RPMI8226 (cell line): ENCODE measurements around the gene AKT2.

Experiments
- DNase-seq: peaks from one replicate; pipeline ENCODE4 v3.0.0-alpha.2; 2015

Gene AKT2

DNA sequence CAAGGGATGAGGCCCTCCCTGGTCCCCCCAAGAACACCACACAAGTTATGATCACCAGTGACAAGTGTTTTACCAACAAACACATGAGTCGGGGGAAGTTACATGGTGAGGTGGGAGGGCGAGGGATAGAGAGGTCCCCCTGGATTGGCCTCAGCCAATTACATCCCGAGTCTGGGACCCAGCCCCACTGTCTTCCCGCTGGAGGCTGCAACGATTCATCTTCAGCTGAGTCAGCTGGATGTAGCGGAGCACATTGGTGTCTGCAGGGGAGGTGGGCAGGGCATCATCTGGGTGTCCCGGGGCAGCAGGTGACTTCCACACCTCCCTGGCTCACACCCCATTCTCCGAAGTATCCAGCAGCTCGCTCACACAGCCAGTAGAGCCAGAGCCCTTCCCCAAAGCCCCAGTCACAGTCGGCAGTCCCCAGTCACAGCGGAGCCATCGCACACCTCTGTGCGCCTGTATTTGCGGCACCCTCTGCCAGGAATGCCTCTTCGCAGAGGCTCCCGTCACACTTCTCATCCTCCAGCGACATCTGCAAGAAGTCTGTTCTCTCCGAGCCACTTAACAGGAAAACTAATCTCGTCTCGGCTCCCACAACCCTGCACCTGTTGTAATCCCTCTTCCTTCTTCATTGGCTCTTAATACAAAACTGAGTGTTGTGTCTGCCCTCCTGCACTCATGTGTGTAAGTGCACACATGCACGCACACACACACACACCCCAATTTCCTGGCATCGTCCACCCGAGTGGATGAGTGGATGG lies 69.0 kb downstream of the AKT2 start:
- DNase-seq = no peak

DNA sequence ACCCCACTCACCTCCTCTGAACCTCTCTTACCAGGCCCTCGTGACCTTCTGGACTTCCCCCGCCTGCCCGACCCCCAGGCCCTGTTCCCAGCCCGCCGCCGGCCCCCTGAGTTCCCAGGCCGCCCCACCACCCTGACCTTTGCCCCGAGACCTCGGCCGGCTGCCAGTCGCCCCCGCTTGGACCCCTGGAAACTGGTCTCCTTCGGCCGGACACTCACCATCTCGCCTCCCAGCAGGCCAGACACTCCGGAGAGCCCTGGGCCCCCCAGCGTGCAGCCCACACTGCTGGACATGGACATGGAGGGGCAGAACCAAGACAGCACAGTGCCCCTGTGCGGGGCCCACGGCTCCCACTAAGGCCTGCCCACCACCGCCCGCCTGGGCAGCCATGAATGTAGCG lies 70.2 kb downstream of the AKT2 start:
- DNase-seq = no peak

DNA sequence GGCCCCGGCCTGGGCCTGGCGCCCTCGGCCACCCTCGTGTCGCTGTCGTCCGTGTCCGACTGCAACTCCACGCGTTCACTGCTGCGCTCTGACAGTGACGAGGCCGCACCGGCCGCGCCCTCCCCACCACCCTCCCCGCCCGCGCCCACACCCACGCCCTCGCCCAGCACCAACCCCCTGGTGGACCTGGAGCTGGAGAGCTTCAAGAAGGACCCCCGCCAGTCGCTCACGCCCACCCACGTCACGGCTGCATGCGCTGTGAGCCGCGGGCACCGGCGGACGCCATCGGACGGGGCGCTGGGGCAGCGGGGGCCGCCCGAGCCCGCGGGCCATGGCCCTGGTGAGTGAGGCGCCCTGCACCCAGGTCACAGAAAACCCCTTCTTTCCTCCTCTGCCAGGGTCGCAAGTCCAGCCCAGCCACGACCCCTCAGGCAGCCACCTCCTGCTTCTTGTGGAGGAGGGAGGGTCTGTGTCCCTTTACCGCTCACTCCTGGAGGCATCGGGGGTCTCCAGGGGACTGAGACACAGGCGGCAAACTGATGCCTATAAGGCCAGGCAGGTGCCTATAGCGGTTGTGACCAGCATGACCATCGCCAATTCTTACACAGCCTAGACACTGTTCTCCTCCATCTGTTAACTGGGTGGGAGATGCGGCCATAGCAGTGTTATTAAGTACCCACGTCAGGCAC lies 71.1 kb downstream of the AKT2 start:
- no peak for DNase-seq

DNA sequence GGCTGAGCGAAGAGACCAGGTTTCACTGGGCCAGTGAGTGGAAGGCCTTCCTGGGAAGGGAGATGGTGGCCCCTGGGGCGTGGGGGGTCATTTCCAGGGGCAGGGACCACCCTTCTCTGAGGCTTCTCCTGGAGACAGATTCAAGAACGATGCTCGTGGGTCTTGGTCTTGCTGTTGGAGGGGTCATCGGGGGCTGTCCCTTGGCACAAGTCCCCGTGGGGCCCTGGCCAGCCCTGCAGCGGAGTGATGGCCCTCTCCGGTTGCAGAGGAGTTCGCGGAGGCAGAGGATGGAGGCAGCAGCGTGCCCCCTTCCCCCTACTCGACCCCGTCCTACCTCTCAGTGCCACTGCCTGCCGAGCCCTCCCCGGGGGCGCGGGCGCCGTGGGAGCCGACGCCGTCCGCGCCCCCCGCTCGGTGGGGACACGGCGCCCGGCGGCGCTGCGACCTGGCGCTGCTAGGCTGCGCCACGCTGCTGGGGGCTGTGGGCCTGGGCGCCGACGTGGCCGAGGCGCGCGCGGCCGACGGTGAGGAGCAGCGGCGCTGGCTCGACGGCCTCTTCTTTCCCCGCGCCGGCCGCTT lies 71.8 kb downstream of the AKT2 start:
- DNase-seq = no peak

DNA sequence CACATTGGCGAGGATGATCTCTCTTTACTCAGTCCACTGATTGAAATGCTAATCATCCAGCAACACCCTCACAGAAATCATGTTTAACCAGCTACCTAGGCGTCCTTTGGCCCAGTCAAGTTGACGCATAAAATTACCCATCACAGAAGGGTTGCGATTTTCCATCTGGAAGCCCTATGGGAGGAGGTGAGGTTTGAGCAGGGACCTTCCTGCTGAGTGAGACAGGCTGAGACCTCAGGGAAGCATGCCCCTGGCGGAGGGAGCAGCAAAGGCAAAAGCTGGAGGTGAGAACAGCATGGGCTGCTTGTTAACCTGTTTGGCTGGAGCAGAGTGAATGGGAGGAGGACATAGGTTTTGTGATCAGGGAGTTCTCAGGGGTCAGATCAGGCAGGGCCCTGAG lies 74.3 kb downstream of the AKT2 start:
- no peak for DNase-seq

DNA sequence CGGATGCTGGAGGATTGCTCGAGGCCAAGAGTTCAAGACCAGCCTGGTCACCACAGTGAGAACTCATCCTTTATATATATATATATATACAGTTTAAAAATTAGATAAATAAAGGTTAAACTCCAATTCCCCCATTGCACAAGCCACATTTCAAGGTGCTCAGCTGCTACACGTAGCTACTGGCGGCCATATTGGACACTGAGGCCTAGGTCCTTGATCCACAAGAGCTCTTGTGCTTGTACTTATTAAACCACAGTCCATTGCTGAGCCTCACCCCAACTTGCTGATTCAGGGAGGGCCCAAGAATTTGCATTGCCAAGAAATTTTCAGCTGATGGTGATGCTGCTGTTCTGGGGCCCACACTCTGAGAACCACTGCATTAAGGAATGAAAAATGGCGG lies 76.5 kb downstream of the AKT2 start:
- DNase-seq = no peak

DNA sequence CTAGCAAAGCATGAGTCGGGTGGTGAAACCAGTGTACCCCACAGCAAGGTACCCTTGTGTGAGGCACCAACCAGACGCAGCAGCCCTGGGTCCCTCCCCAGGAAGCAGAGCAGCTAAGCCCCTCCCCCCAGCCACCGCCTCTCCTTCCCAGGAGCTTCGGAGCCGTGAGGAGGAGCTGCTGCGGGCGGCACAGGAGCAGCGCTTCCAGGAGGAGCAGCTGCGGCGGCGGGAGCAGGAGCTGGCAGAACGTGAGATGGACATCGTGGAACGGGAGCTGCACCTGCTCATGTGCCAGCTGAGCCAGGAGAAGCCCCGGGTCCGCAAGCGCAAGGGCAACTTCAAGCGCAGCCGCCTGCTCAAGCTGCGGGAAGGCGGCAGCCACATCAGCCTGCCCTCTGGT lies 79.4 kb downstream of the AKT2 start:
- no peak for DNase-seq

DNA sequence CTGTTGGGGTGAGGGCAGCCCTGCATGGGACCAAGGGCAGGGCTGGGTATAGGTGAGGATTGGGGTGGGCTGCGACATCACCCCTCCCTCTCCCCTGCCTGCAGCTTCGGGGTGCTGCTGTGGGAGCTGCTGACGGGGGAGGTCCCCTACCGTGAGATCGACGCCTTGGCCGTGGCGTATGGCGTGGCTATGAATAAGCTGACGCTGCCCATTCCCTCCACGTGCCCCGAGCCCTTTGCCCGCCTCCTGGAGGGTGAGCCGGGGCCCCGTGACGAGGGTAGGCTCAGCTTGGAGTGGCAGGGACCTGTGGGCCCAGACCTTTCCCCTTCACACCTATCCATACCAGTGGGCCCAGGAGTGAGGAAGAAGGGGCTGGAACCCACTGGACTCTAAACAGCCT lies 80.8 kb downstream of the AKT2 start:
- DNase-seq = no peak

DNA sequence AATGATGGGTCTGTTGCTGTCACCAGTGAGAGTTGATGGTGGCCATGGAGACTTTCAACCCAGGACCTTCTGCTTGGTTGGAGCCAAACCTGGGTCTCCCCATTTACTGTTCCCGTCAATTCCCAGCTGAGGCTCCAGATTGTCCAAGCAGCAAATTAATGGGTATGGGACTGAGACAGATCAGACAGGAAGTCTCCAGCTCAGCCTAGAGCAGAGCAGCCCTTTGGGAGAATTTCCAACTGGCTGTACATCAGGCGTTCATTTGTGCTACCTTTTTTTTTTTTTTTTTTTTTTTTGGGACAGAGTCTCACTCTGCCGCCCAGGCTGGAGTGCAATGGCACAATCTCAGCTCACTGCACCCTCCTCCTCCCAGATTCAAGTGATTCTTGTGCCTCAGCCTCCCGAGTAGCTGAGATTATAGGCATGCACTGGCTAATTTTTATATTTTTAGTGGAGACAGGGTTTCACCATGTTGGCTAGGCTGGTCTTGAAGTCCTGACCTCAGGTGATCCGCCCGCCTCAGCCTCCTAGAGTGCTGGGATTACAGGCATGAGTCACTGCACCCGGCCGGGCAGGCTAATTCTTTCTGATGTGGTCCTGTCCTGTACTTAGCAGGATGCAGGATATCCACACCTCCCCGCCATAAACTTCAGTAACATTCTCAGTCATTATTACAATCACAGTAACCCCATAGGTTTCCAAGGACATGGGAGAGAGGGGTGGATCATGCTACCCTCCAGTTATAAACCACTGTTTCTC lies 84.6 kb downstream of the AKT2 start:
- DNase-seq = no peak

DNA sequence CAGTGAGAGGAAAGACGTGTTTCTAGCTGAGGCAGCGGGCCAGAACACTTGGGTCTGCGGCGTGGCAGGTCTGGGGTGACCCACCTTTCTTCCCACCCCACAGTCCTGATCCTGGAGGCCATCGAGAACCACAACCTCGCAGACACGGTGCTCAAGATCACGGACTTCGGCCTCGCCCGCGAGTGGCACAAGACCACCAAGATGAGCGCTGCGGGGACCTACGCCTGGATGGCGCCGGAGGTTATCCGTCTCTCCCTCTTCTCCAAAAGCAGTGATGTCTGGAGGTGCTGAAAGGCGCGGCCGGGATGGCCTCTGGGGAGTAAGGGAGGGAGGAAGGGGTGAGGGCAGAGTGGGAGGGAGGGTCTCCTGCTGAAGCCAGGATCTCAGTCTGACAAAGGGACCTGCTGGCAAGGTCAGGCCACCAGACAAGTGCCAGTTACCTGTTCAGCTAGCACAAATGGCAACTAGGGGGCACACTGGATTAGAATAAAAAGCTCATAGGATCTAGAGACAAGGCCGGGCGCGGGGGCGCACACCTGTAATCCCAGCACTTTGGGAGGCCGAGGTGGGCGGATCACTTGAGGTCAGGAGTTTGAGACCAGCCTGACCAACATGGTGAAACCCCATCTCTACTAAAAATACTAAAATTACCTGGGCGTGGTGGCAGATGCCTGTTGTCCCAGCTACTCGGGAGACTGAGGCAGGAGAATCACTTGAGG lies 86.7 kb downstream of the AKT2 start:
- no peak for DNase-seq

DNA sequence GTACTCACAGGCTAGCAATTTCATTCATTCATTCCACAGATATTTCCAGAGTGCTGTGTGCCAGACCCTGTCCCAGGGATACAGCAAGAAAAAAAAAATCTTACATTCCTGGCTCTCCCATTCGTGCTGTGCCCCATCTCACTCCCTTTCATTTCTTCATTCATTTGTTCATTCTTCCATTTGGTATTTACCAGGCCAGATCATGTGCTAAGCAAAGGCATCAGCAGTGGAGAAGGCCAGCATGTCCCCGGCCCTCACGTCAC lies 91.6 kb downstream of the AKT2 start:
- DNase-seq = no peak

DNA sequence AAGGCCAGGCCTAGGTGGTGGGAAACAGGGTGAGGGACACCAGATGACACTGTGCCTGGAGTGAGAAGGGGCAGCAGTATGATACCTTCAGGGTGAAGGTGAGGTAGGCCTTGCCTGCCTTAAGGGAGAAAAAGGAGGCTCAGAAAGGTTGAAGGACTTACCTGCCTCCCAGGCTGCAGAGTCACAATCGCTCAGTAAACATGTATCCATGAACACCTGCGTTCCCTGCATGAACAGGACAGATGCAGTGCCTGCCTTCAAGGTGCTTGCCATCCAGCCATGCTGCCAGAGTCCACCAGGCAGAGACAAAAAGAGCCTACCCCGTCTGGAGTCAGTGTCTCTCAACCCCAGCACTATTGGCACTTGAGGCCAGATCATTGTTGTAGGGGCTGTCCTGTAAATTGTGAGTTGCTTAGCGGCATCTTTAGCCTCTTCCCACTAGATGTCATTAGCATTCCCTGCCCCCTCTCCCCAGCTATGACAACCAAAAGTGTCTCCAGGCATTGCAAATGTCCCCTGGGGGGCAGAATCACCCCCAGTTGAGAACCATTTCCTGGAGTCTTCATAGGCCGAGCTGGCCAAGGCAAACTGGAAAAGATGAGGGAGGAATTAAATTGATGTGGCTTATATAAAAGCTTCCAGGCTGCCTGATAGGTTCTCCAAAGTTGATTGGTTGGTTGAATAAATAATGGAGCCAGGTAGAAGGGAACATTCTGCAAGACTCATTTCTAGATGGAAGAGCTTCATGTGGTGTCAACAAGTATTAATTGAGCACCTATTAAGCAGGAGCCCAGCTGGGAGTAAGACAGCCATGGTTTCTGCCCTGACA lies 92.2 kb downstream of the AKT2 start:
- DNase-seq = no peak

DNA sequence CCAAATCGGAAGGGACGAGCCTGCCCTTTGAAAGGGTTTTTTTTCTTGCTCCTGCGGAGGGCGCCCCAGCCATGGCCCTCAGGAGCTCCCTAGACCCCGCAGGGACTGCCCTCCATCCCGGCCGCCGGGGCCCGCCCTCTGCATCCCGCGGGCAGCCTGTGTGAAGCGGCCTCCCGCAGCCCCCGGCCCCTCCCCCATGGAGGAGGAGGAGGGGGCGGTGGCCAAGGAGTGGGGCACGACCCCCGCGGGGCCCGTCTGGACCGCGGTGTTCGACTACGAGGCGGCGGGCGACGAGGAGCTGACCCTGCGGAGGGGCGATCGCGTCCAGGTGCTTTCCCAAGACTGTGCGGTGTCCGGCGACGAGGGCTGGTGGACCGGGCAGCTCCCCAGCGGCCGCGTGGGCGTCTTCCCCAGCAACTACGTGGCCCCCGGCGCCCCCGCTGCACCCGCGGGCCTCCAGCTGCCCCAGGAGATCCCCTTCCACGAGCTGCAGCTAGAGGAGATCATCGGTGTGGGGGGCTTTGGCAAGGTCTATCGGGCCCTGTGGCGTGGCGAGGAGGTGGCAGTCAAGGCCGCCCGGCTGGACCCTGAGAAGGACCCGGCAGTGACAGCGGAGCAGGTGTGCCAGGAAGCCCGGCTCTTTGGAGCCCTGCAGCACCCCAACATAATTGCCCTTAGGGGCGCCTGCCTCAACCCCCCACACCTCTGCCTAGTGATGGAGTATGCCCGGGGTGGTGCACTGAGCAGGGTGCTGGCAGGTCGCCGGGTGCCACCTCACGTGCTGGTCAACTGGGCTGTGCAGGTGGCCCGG lies 93.1 kb downstream of the AKT2 start:
- DNase-seq = peak; percentile 33

DNA sequence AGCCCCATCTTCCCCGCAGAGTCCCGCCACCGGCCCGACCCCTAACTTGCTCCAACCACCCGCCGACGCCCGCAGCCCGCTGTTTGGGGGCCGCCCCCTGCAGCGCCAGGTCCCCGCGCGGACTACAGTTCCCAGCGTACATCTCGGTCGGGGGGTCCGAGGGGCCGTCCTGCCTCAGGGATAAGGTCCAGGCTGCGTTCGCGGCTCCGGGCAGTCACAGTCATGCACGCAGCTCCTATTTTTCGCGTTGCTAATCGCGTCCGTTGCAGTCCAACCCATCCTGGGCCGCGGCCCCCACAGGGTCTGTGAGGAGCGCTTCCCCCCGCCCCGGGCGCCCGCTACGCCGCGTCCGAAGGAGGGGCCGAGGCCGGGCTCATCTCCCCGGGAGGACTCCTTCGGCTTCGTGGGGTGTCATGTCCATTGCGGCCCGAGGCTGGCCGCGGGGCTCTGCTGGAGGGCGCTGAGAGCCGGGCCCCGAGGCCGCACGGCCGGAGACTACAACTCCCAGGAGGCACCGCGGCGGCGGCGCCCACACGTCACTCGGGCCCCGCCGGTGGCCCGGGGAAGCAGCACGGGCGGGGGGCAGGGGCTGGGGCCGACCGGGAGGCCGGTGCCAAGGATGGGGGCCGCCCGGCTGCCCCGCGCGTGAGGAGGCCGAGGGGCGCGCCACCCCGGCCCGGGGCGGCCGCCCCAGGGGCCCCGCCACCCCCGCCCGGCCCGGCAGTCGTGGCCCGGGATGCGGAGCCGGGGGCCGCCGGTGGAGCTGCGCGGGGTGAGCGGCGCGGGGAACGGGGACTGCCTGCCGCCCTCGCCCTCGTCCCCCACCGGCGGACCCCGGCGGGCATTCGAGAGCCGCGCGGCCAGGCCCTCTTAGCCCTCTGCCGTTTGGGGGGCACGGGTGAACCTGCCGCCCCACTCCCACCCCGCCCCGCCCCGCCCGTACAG lies 94.0 kb downstream of the AKT2 start, which contains the start of gene MAP3K10:
Gene MAP3K10, plus strand, starts transcription at position 536 of the 945 bp plus-strand sequence. CDS start 606 bp downstream, outside the sequence.
- peak; percentile 76 for DNase-seq

DNA sequence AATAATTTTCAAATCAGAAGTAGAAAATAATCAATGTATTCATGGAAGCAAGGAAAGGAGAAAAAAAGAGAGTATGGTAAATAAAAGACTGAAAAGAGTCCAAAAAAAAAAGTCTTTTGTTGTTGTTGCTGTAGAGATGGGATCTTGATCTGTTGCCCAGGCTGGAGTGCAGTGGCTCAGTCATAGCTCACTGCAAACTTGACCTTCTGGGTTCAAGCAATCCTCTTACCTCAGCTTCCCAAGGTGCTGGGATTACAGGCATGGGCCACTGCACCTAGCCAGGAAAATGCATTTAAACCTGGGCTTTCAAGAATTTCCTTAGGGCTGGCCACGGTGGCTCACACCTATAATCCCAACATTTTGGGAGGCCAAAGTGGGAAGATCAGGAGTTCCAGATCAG lies 100.9 kb downstream of the AKT2 start:
- DNase-seq = no peak
